Measurements from ENCODE around the gene RXRA. TPM values are rescaled to one million over a fixed set of nuclear protein-coding genes. Genes with fewer than 3 reads are reported as not detected.
A peak's percentile ranks its signal among the peaks of the same experiment; 100 is the strongest.

The RXRA gene
- total and polyA plus RNA-seq, 10 donors = 10.9 to 116 (median 81.0) TPM

DNA sequence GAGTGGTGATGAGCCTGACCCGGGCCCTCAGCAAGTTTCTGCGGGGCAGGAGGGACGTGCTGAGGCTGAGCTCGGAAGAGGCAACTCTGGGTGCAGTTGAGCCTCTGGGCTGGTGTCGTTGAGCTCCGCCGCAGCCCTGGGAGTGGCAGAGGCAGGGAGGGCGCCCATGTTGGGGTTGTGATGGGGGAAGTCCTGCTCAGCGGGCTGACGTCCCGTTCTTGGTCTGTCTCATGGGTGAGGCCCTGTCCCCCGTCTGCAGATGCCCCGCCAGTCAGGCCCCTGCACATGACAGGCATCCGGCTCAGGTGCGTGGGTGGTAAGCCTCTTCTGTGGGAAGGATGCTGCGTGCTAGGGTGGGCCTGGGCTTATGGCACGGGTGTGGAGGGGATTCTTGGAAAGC is 64.3 kb downstream of the RXRA start:
- H3K36me3 ChIP-seq = peaks cover 0 to 9% (median 0%) of the 10 kb centered on the region in 6 donors
- H3K4me3 ChIP-seq = peak overlapping the region in 2 of 8 donors; percentile 10 to 49
- TF ChIP-seq, protein P1, sequence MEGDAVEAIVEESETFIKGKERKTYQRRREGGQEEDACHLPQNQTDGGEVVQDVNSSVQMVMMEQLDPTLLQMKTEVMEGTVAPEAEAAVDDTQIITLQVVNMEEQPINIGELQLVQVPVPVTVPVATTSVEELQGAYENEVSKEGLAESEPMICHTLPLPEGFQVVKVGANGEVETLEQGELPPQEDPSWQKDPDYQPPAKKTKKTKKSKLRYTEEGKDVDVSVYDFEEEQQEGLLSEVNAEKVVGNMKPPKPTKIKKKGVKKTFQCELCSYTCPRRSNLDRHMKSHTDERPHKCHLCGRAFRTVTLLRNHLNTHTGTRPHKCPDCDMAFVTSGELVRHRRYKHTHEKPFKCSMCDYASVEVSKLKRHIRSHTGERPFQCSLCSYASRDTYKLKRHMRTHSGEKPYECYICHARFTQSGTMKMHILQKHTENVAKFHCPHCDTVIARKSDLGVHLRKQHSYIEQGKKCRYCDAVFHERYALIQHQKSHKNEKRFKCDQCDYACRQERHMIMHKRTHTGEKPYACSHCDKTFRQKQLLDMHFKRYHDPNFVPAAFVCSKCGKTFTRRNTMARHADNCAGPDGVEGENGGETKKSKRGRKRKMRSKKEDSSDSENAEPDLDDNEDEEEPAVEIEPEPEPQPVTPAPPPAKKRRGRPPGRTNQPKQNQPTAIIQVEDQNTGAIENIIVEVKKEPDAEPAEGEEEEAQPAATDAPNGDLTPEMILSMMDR (IDR thresholded peaks at IDR 0.05 in 8 of 11, conservative IDR thresholded peaks at IDR 0.05 in 3 of 11) = no peak
- TF ChIP-seq POLR2A (IDR thresholded peaks at IDR 0.05) = no peak
- peak; percentile 38 to 67 (median 65) for TF ChIP-seq POLR2AphosphoS5 (IDR thresholded peaks at IDR 0.05)
- H3K4me1 ChIP-seq = peaks cover 74 to 100% (median 91%) of the 10 kb centered on the region in 6 donors
- intact Hi-C loops (cut with DNase I; ENCODE audit: low total_unique reads) = no loop called here
- H3K27me3 ChIP-seq (replicated peaks in 1 of 7) = no peaks in the 10 kb centered on the region
- H3K27ac ChIP-seq = peak overlapping the region; percentile 55 to 98 (median 77)
- WGBS, 5 donors = 42 to 66% (median 46%) methylated on average over 11 to 17 of the region's 17 CpGs
- DNase-seq = peak; percentile 92
- H3K9me3 ChIP-seq = no peaks in the 10 kb centered on the region

DNA sequence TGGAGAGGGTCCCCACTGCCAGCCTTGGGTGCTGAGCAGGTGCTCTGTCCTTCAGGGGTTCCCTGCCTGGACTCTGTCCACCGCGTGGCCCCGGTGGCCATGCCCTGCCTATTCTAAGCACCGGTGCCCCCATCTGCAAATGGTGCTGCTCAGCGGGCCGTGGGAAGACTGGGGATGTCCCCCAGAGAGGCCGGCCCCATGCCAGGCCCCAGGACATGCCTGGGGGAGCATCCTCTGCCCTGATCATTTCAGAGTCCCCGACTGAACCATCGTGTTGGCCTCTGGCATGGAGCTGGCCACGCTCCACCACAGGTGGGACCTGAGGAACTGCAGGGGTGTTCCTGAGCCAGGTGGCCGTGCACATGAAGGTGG is 64.7 kb downstream of the RXRA start:
- WGBS, 5 donors = 49 to 93% (median 60%) methylated on average over 2 to 11 of the region's 11 CpGs
- H3K4me1 ChIP-seq = peaks cover 74 to 100% (median 91%) of the 10 kb centered on the region in 6 donors
- intact Hi-C loops (cut with DNase I; ENCODE audit: low total_unique reads) = no loop called here
- peak; percentile 85 for DNase-seq
- peak overlapping the region in 2 of 8 donors; percentile 10 to 49 for H3K4me3 ChIP-seq
- no peaks in the 10 kb centered on the region for H3K27me3 ChIP-seq (replicated peaks in 1 of 7)
- no peaks in the 10 kb centered on the region for H3K9me3 ChIP-seq
- TF ChIP-seq POLR2A (IDR thresholded peaks at IDR 0.05) (no peak), POLR2AphosphoS5 (IDR thresholded peaks at IDR 0.05) (peak in 2 of 3 donors; percentile 4 to 12)
- peak overlapping the region; percentile 55 to 98 (median 77) for H3K27ac ChIP-seq
- H3K36me3 ChIP-seq = peaks cover 0 to 9% (median 0%) of the 10 kb centered on the region in 6 donors

DNA sequence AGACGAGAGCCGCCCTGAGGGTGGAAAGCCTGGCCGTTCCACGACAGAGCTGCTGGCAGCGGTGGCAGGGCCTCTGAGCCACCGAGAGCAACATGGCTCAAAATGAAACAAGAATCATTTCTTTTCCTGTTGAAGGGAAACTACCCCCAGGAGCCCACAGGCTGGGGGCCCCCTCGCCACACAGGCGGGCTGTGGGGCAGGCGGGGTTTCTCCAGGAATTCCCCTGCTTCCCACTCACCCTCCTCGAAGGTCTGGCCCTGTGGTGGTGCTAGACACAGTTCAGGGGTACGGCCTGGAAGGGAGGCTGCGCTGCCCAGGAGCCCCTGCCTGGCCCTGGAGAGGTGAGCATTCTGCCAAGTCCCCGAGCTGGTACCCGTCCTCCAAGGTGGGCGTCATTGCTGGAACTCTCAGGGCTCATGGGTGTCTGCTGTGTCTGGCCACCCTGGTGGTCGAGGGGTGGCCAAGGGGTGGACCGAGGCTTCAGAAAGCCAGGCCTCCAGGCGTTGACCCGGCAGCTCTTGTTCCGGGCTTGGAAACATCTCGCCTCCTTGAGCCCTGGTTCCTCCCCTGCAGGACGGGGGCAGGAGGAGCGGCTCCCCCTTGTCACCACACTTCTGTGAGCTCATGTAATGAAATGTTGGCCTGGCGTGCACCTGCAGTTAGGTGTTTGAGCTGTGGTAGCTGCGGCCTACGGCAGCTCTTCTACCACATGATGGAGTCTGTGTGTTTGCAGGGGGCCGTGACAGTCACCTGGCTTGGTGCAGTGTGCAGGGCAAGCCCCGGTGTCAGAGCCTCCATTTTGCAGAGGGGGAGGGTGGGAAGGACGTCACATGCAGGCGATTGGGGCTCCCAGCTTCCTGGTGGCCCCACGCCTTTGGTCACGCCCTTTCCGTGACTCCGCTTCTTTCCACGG is 65.3 kb downstream of the RXRA start:
- 41 to 45% (median 41%) methylated on average over 16 to 35 of the region's 35 CpGs for WGBS, 5 donors
- Histone ChIP-seq H3K27me3 (replicated peaks in 1 of 7) (no peaks in the 10 kb centered on the region), H3K9me3 (no peaks in the 10 kb centered on the region), H3K36me3 (peaks cover 0 to 9% (median 0%) of the 10 kb centered on the region in 6 donors), H3K27ac (peak overlapping the region; percentile 55 to 98 (median 77)), H3K4me3 (peak overlapping the region in 2 of 8 donors; percentile 10 to 49), H3K4me1 (peaks cover 74 to 100% (median 91%) of the 10 kb centered on the region in 6 donors)
- TF ChIP-seq POLR2AphosphoS5 (IDR thresholded peaks at IDR 0.05) (peak; percentile 50 to 64 (median 62)), POLR2A (IDR thresholded peaks at IDR 0.05) (no peak)
- TF ChIP-seq, protein P1 (IDR thresholded peaks at IDR 0.05 in 8 of 11, conservative IDR thresholded peaks at IDR 0.05 in 3 of 11) = no peak
- peak; percentile 89 for DNase-seq
- intact Hi-C loops (cut with DNase I; ENCODE audit: low total_unique reads) = no loop called here

DNA sequence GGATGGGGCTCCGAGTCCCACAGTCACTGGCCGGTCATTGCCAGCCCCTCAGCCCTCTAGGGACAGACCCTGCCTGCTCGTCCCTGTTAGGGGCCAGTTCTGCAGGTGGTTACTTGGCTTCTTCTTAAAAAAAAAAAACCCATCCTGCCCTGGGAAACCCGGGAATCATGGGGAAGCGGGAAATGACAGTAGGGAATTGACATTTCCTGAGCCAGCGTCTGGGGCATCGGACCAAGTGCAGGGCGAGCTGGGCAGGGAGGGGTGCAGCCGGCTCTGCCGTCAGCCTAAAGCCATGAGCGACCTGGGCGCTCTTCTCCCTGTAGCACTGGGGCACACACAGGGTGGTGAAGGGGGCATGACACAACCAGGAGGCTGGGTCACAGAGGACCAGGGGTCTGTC is 66.6 kb downstream of the RXRA start:
- H3K27ac ChIP-seq = peak overlapping the region in 5 of 8 donors; percentile 62 to 98 (median 84)
- WGBS, 5 donors = 61 to 84% (median 75%) methylated on average over 10 to 12 of the region's 12 CpGs
- intact Hi-C loops (cut with DNase I; ENCODE audit: low total_unique reads) = no loop called here
- TF ChIP-seq POLR2A (IDR thresholded peaks at IDR 0.05) = no peak
- TF ChIP-seq POLR2AphosphoS5 (IDR thresholded peaks at IDR 0.05) = no peak
- TF ChIP-seq, protein P1 (IDR thresholded peaks at IDR 0.05 in 8 of 11, conservative IDR thresholded peaks at IDR 0.05 in 3 of 11) = no peak
- DNase-seq = no peak
- H3K36me3 ChIP-seq = peaks cover 0 to 9% (median 0%) of the 10 kb centered on the region in 6 donors
- H3K4me1 ChIP-seq = peaks cover 76 to 100% (median 91%) of the 10 kb centered on the region in 6 donors
- no peaks in the 10 kb centered on the region for H3K9me3 ChIP-seq
- peak overlapping the region in 1 of 8 donors; percentile 49 for H3K4me3 ChIP-seq
- H3K27me3 ChIP-seq (replicated peaks in 1 of 7) = no peaks in the 10 kb centered on the region

Data from spleen (tissue), 11 donors.